Ishikawa (cell line): ENCODE results near the gene HNF1A.

Experiments used
- CEBPB ChIP-seq: IDR thresholded peaks from 2 replicates; pipeline ENCODE4 v1.6.1; 2012
- CREB1 ChIP-seq: IDR thresholded peaks from 2 replicates; pipeline ENCODE4 v1.6.1; 2012; ENCODE audit warnings: low read depth
- EGR1 ChIP-seq: IDR thresholded peaks from 2 replicates; pipeline ENCODE4 v1.6.1; 2012
- EP300 ChIP-seq: IDR thresholded peaks from 2 replicates; pipeline ENCODE4 v1.6.1; 2012; ENCODE audit warnings: borderline replicate concordance
- FOXM1 ChIP-seq: IDR thresholded peaks from 2 replicates; pipeline ENCODE4 v1.6.1; 2012; ENCODE audit warnings: low read depth, borderline replicate concordance
- MAX ChIP-seq: IDR thresholded peaks from 2 replicates; pipeline ENCODE4 v1.6.1; 2012
- NFIC ChIP-seq: IDR thresholded peaks from 2 replicates; pipeline ENCODE4 v1.6.1; 2012
- RAD21 ChIP-seq: IDR thresholded peaks from 2 replicates; pipeline ENCODE4 v1.6.1; 2012; ENCODE audit warnings: low read depth
- REST ChIP-seq: IDR thresholded peaks from 2 replicates; pipeline ENCODE4 v1.6.1; 2012; ENCODE audit warnings: low read depth, mild to moderate bottlenecking
- TAF1 ChIP-seq: IDR thresholded peaks from 2 replicates; pipeline ENCODE4 v1.6.1; 2012; ENCODE audit warnings: low read depth, mild to moderate bottlenecking
- TCF12 ChIP-seq: IDR thresholded peaks from 2 replicates; pipeline ENCODE4 v1.6.1; 2012; ENCODE audit warnings: low read depth
- TEAD4 ChIP-seq: IDR thresholded peaks from 2 replicates; pipeline ENCODE4 v1.6.1; 2012
- USF1 ChIP-seq: IDR thresholded peaks from 2 replicates; pipeline ENCODE4 v1.6.1; 2012
- YY1 ChIP-seq: IDR thresholded peaks from 2 replicates; pipeline ENCODE4 v1.6.1; 2012; ENCODE audit warnings: low read depth
- ZBTB7A ChIP-seq: IDR thresholded peaks from 2 replicates; pipeline ENCODE4 v1.6.1; 2012; ENCODE audit warnings: low read depth

Gene HNF1A

GRCh38 chr12:121026274-121027045, 48.1 kb downstream of the HNF1A start:
- TF ChIP-seq MAX (no peak), RAD21 (no peak), EGR1 (no peak), TAF1 (no peak), TCF12 (no peak), REST (no peak), YY1 (no peak), USF1 (no peak), ZBTB7A (no peak), CEBPB (no peak), EP300 (no peak), NFIC (no peak), FOXM1 (no peak), CREB1 (no peak), TEAD4 (no peak)

GRCh38 chr12:121030576-121031212, 52.4 kb downstream of the HNF1A start:
- TF ChIP-seq EP300 (no peak), EGR1 (no peak), TCF12 (no peak), MAX (no peak), REST (no peak), CREB1 (no peak), FOXM1 (no peak), USF1 (no peak), YY1 (no peak), CEBPB (no peak)

GRCh38 chr12:121033625-121034349, 55.4 kb downstream of the HNF1A start:
- TF ChIP-seq TAF1, result no peak
- TF ChIP-seq EGR1, result no peak
- TF ChIP-seq USF1, result no peak
- TF ChIP-seq REST, result no peak
- no peak for TF ChIP-seq YY1
- no peak for TF ChIP-seq TCF12
